Measurements from ENCODE around the gene C12orf43.
A peak's percentile ranks its signal among the peaks of the same experiment; 100 is the strongest.

The C12orf43 gene

DNA sequence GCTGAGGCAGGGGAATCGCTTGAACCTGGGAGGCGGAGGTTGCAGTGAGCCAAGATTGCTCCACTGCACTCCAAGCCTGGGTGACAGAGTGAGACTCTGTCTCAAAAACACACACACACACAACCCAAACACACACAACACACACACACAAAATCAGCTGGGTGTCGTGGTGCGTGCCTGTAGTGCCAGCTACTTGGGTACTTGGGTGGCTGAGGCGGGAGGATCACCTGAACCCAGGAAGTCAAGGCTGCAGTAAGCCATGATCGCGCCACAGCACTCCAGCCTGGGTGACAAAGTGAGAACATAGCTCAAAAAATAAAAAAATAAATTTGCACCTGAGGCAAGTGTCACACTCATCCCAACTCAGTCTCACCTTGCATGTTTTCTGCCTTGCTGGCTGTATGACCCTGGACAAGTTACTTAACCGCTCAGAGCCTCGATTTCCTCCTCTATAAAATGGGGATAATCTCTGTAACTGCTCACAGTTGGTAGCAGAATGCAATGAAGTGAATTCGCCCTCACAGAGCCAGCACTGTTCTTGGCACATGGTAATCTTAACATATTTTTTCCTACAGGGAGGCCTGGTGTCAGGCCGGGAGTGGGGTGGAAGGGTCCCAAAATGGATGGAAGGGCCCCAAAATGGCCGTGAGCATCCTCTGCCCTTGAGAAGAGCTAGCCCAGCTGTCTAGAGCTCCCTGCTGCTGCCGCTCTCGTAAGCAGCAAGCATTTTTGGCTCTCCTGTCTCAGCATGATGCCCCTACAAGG is 38.6 kb downstream of the C12orf43 start:
- no peak for DNase-seq

DNA sequence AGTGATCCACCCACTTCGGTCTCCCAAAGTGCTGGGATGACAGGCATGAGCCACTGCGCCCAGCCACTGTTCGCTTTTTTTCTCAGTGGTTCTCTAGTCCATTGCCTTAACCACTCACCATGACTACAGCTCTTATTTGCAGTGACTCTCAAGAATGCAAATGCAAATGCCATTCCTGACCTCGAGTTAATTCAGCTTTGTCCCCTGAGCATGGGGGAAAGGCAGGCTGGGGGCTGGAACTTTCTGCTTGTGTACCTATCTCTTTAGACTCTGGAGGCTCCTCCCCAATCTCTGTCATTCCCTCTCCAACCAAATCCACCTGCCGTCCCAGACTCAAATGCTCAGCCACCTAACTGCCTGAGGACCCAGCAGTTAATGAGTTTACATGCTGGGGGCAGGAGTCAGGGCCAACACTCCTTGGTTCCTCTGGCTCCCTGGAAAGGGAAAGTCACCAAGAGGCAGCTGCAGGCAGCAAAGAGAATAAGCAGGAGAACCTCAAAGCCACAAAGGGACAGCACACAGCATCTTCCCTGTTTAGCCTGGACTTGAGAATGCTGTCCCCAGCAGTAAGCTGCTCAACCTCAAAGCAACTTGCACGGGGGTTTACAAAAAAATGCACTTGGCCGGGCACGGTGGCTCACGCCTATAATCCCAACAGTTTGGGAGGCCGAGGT is 43.3 kb downstream of the C12orf43 start:
- DNase-seq: no peak

DNA sequence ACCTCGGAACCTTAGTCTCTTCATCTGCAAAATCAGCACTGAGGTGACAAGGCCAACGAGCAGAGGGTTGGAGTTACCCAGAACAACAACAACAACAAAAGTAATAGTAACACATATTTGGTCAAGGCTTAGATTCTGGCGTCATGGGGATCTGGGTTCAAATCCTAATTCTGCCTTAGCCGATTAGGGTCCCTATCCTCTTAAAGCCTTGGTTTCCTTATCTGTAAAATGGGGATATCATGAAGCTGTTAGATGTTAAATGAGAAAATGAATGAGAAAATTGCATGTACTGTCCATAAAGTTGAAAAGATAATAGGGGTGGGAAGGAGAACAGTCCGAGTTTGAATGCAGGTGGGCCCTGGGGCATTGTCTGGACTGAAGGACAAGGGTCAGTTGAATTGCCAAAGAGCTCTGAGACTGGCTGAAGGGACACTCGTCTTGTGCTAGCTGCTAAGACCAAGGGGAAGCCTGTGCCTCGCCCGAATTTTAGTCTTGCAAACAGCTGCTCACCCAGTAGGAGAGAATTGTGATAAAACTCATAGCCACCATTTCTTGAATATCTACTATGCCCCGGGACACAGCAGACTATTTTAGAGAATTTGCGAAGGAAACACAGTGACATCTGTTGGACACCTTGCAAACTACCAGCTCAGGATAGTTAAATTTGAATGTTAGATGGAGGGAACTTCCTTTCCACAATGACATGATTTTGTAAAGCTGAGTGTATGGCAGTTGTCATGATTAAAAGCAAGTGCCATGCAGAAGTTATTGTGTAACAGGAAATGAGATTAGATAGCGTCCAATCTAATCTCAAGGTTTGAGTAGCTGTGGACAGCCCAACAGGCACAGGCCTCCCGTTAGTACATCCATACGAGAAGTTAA is 44.7 kb downstream of the C12orf43 start:
- peak; percentile 56 for DNase-seq

DNA sequence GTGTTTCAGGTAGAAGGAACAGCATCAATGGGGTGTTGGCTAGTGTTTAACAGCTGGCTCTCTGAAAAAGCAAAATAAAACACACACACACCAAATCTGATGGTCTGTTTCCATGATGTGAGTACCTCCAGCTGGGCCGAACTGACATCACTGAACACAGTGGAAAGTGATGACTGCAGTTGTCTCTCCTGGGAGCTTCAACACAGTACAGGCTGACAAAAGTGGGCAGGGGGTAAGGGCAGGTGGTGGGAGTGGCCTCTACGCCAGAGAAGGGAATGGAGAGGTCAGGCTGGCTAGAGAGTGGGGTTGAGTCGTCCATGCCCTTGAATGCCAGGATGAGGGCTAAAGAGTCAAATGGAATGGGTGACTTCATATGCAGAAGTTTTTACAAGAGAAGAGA is 46.0 kb downstream of the C12orf43 start:
- DNase-seq: no peak

DNA sequence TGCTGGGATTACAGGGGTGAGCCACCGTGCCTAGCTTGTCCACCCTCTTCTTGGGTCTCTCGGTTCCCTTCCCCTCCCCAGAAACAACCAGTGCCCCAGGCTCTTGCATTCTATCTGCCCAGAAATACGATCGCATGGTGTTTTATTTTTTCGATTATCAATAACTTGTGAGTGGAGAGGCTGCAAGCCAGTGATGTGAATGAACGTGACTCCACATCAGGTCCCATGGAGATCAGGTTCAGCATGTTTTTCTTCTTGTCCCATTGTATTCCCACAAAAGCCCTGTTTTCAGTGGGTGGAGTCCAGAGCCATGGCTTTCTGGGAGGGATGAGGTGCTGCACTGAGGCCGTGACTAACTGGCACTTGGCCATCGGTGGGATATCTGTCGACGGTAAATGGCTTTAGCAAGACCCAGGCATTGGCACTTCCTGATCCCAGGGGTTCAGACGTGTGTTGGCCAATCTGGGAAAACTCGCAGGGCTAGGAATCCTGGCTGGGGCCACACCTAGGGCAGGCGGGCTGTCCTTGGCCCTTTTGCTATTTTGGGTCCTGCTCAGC is 50.7 kb downstream of the C12orf43 start:
- no peak for DNase-seq

DNA sequence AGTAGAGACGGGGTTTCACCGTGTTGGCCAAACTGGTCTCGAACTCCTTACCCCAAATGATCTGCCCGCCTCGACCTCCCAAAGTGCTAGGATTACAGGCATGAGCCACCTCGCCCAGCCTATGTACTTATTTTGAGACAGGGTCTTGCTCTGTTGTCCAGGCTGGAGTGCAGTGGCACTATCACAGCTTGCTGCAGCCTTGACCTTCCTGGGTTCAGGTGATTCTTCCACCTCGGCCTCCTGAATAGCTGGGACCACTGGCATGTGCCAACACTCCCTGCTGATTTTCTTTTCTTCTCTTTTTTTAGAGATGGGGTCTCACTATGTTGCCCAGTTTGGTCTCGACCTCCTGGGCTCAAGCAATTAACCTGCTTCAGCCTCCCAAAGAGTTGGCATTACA is 52.0 kb downstream of the C12orf43 start:
- DNase-seq: no peak

DNA sequence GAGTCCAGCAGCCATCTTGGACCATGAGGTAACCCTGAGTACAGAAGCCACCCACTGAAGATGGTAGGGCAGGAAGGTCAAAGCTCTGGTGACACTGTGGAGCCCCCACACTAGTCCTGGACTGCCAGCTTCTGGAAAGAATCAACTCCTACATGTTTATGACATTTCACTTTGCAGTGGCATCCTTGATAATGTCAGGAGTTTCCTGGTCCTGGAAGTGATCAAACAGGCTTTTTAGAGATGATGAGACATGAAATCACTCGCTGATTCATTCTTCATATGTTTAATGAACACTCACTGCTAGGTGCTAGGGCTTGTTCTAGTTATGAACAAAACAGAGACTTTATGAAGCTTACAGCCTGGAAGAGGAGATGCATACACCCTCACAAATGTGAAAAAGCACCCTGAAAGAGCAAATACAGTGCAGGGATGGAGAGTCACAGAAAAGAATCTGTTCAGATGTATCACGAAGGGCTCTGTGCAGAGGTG is 53.7 kb downstream of the C12orf43 start:
- no peak for DNase-seq

DNA sequence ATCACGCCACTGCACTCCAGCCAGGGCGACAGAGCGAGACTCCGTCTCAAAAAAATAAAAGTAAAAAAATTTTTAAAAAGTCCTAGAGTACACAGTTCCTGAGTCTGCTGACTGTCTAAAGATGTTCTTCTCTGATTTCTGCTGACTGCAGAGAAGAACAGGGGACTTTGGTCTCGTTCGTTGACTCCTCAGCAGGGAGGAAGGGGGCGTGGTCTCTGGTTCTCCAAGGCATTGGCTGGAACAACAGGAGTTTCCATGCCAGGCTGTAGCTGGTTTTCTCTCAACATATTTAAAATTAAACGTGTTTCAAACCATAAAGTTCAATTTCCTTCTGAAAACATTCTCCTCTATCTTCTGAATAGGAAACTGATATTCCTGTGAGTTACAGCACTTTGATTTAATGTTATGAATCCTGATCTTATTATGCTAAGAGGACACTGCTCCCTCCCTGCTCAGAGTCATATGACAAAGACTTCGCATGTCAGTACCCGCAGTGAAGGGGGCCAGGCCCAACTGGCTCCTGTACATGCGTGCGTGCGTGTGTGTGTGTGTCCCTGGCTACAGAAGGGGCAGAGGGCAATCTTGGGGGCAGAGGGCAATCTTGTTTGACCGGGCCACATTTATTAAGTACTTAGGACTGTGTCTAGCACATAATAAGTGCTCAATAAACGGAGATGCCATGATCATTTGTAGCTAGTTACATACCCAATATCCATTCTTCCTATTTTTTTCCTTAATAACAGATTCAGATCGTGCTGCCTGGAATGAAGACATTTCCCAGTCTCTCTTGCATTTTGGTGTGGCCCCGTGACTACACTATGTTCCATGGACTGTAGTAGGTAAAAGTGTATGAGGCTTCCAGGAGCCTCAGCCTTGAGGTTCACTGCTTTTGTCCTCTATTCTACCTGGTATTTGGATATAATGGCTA is 54.4 kb downstream of the C12orf43 start:
- no peak for DNase-seq

DNA sequence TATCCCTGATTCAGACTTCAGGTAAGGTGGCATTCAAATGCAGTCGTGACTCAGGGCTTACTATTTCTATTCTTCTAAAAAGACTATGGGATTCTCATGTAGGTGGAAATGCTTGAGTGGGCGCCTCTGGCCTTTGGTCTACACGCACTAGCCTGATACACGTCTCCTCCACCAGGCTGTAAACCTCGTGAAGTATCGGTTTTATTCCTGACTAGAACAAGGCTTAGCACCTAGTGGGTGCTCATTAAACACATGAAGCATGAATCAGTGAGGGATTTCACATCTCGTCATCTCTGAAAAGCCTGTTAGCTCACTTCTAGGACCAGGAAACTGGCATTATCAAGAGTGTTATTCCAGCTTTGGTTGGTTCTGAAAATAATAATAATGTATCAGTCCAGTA is 55.6 kb downstream of the C12orf43 start:
- DNase-seq: no peak

DNA sequence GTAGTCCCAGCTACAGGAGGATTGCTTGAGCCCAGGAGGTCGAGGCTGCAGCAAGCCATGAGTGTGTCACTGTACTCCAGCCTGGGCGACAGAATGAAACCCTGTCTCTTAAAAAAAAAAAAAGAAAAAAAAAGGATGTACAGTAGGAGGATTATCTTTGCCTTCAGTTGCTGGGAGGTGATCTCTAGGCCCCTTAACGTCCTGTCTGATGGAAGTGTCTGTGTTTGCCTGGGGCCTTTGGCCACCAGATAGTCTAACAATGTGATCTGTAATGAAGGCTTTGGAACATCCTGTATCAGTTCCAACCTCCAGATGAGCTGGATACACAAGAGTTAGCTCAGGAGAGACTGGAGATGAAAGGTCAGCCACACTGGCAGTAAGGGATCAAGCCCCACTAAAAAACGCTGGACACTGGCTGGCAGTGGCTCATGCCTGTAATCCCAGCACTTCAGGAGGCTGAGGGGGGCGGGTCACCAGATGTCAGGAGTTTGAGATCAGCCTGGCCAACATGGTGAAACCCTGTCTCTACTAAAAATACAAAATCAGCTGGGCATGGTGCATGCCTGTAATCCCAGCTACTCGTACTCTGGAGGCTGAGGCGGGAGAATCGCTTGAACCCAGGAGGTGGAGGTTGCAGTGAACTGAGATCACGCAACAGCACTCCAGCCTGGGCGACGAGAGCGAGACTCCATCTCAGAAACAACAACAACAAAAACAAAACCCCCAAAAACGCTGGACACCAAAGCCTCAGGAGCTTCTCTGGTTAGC is 57.0 kb downstream of the C12orf43 start:
- no peak for DNase-seq

DNA sequence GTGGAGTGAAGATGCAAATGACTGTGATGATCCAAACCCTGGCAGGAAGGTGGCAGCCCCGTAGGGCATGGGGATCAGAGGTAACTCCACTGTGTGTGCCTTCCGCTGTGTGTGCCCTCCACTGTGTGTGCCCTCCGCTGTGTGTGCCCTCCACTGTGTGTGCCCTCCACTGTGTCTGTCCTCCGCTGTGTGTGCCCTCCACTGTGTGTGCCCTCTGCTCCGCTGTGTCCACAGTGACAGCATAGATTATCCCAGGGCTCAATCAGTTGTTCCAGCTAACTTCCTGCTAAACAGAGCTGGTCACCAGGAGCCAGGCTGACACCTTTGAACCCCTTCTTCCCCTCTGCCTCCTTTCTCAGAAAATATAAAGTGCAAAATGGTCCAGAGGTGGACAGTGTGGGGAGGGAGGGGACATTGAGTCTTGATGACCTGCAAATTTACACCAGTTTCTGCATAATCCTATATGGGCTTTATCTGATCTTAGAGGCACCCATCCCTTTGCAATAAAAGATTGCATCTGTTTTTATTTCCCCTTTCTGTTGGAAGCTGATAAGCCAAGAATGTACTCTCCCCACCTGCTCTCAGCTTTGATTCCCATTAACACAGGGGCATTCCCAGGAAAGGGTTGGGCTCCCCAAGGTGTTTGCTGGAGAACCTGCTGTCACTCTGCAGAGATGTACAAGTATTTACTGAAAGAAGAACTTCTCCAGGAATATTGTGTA is 59.5 kb downstream of the C12orf43 start:
- DNase-seq: no peak

DNA sequence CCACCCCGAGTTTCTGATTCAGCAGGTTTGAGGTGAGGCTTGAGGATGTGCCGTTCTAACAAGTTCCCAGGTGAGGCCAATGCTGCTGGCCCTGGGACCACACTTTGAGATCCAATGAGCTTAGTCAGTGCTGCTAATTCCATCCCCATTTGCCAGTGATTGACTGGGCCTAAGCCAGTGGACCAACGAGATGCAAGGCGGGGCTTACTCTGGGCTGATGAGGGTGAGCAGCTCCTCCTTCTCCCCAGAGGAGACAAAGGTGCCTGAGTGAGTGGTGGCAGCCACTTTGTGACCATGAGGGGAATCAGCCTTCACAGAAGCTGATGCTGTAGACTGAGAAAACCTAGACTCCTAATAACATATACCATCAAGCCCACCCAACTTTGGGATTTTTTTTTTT is 61.1 kb downstream of the C12orf43 start:
- DNase-seq: no peak

DNA sequence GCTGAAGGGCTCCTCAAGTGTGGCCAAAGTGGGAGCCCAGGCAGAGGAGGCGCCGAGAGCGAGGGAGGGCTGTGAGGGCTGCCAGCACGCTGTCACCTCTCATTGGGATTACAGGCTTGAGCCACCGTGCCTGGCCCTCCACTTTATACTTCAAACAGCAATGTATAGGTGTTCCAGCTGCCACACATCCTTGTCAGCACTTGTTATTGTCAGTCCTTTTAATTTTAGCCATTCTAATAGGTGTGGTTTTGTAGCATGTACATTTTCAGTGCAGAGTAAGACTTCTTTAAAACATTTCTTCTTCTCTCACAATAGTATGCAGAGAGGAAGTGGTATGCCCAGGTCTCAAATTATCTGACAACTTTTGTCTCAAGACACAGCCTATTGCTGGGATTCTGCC is 65.5 kb downstream of the C12orf43 start:
- DNase-seq: no peak

Measured in central memory CD4-positive, alpha-beta T cell (primary cell).